Endothelial cell of umbilical vein (primary cell): Measurements from ENCODE around the gene ACSF3. TPM values are rescaled to one million over a fixed set of nuclear protein-coding genes. Genes with fewer than 3 reads are reported as not detected.

Source experiments
- BruUV-seq: library from RNA; stranded (reverse); fragments of 400-500 nt; replicated peaks from 2 replicates; lab custom pipeline; 2021; lab: Mats Ljungman, UMichigan
- CTCF ChIA-PET: fragments of 300-600, 350-600 bp; sonication (Branson Sonifier 250); formaldehyde crosslinking; loops from one replicate; lab custom pipeline; 2021; ENCODE audit warnings: antibody characterized with exemption, inconsistent platforms; lab: Charles Lee
- POLR2A ChIA-PET: fragments of 300-600, 350-600 bp; sonication (Branson Sonifier 250); formaldehyde crosslinking; loops from one replicate; lab custom pipeline; 2021; ENCODE audit warnings: antibody characterized with exemption, inconsistent platforms; lab: Charles Lee
- DNase-seq: peaks from one replicate; pipeline ENCODE4 v3.0.0-alpha.2; 2011; ENCODE audit warnings: low read depth, low spot score
- FAIRE-seq: peaks from 2 replicates; lab custom pipeline; 2011; peaks lifted over from hg19 to GRCh38; lab: Jason Lieb, UNC
- H2AFZ ChIP-seq: 2 replicates; pipeline ENCODE4 v1.6.0; 2012; ENCODE audit warnings: low read depth, low read length, control low read depth, inconsistent platforms
- H3K27ac ChIP-seq: 2 replicates; pipeline ENCODE4 v1.5.1; 2011; ENCODE audit warnings: low read depth, mild to moderate bottlenecking, control low read depth, low read length, moderate library complexity; ENCODE audit not compliant: insufficient read depth
- H3K27me3 ChIP-seq, 2 experiments: 2 replicates each; pipeline versions ENCODE4 v1.6.0 to v1.6.1; 2011; ENCODE audit warnings: low read length in 2 of 2, mixed read lengths in 1 of 2; ENCODE audit not compliant: control insufficient read depth in 2 of 2, insufficient read depth in 2 of 2
- H3K36me3 ChIP-seq, 2 experiments: 2 replicates in 1 of 2; 3 replicates in 1 of 2; pipeline ENCODE4 v1.5.1; 2011; ENCODE audit warnings: low read length in 2 of 2, mild to moderate bottlenecking in 1 of 2, moderate library complexity in 1 of 2; ENCODE audit not compliant: control insufficient read depth in 2 of 2, insufficient read depth in 2 of 2; ENCODE audit errors: extremely low read depth in 1 of 2
- H3K4me1 ChIP-seq: 3 replicates; pipeline ENCODE4 v1.5.1; 2011; ENCODE audit warnings: mild to moderate bottlenecking, low read length; ENCODE audit not compliant: control insufficient read depth, insufficient read depth; ENCODE audit errors: extremely low read depth
- H3K4me2 ChIP-seq: 2 replicates; pipeline ENCODE4 v1.6.1; 2011; ENCODE audit warnings: low read length, control low read depth, mixed read lengths; ENCODE audit not compliant: insufficient read depth
- H3K4me3 ChIP-seq, 3 experiments: fragments of 200-600 bp in 1 of 3; sonication (generic), shearing (Covaris generic) in 1 of 3; replicated peaks in 1 of 3; 2 replicates each; pipeline ENCODE4 v1.5.1; 2011 to 2016; ENCODE audit warnings: control low read depth in 3 of 3, low read length in 3 of 3, mild to moderate bottlenecking in 2 of 3, inconsistent platforms in 1 of 3, low read depth in 1 of 3, moderate library complexity in 1 of 3; ENCODE audit not compliant: insufficient read depth in 1 of 3
- H3K79me2 ChIP-seq: 2 replicates; pipeline ENCODE4 v1.6.0; 2012; ENCODE audit warnings: low read length, inconsistent platforms; ENCODE audit not compliant: control insufficient read depth, insufficient read depth
- H3K9ac ChIP-seq: replicated peaks from 2 replicates; pipeline ENCODE3; 2011; ENCODE audit warnings: low read length, control low read depth; ENCODE audit not compliant: insufficient read depth; ENCODE audit errors: extremely low read depth
- H3K9me1 ChIP-seq: replicated peaks from 3 replicates; pipeline ENCODE4 v1.6.0; 2011; ENCODE audit warnings: mild to moderate bottlenecking, low read length; ENCODE audit not compliant: control insufficient read depth, insufficient read depth; ENCODE audit errors: extremely low read depth
- H3K9me3 ChIP-seq: replicated peaks from 2 replicates; pipeline ENCODE4 v1.5.1; 2012; ENCODE audit warnings: low read length, inconsistent platforms; ENCODE audit not compliant: control insufficient read depth, insufficient read depth
- H4K20me1 ChIP-seq: replicated peaks from 2 replicates; pipeline ENCODE3; 2011; ENCODE audit warnings: mild to moderate bottlenecking, low read length; ENCODE audit not compliant: control insufficient read depth, insufficient read depth; ENCODE audit errors: extremely low read depth
- CTCF ChIP-seq, 2 donors: IDR thresholded peaks; 1 replicate in 1 of 2; 2 replicates in 1 of 2; pipeline ENCODE4 v1.5.1; 2011; ENCODE audit warnings: low read length in 2 of 2, mild to moderate bottlenecking in 2 of 2, moderate library complexity in 2 of 2, control low read depth in 1 of 2, inconsistent platforms in 1 of 2, low read depth in 1 of 2; ENCODE audit not compliant: insufficient read depth in 1 of 2; ENCODE audit errors: extremely low read depth in 1 of 2
- EZH2 ChIP-seq: IDR thresholded peaks from 2 replicates; pipeline ENCODE4 v1.6.1; 2012; ENCODE audit warnings: borderline replicate concordance, low read depth, mild to moderate bottlenecking, moderate library complexity, low read length, inconsistent platforms; ENCODE audit not compliant: severe bottlenecking
- FOS ChIP-seq: IDR thresholded peaks from 2 replicates; pipeline ENCODE4 v1.6.1; 2011; ENCODE audit warnings: mild to moderate bottlenecking, low read length, moderate library complexity, borderline replicate concordance; ENCODE audit not compliant: insufficient read depth
- GATA2 ChIP-seq: IDR thresholded peaks from 2 replicates; pipeline ENCODE4 v1.7.0; 2011; ENCODE audit warnings: low read depth, mild to moderate bottlenecking, moderate library complexity, mixed read lengths, low read length; ENCODE audit not compliant: insufficient read length, insufficient read depth
- JUN ChIP-seq: IDR thresholded peaks from 2 replicates; pipeline ENCODE4 v1.6.1; 2011; ENCODE audit warnings: borderline replicate concordance, low read depth; ENCODE audit not compliant: insufficient read length, insufficient read depth
- MAX ChIP-seq: IDR thresholded peaks from 2 replicates; pipeline ENCODE4 v1.6.1; 2011; ENCODE audit not compliant: insufficient read depth, insufficient read length
- MYC ChIP-seq: IDR thresholded peaks from one replicate; pipeline ENCODE4 v1.6.1; 2011; ENCODE audit warnings: mild to moderate bottlenecking, low read depth, low read length
- POLR2A ChIP-seq: IDR thresholded peaks from 2 replicates; pipeline ENCODE4 v1.6.1; 2012; ENCODE audit warnings: low read depth, mild to moderate bottlenecking, control low read depth, low read length
- POLR2AphosphoS5 ChIP-seq: IDR thresholded peaks from 2 replicates; pipeline ENCODE4 v1.6.1; 2012; ENCODE audit warnings: low read depth, mild to moderate bottlenecking, control low read depth, low read length, moderate library complexity; ENCODE audit not compliant: insufficient read depth
- dilution Hi-C: fragments of 300-500 bp; cut with MboI; formaldehyde crosslinking; loops from one replicate; pipeline ENCODE4 v1.15.0; 2019; ENCODE audit warnings: low sequenced_read_pairs; ENCODE audit not compliant: extremely low pct_ligation_motif_present
- intact Hi-C: fragments of 100-400 bp; cut with micrococcal nuclease; formaldehyde crosslinking; loops from one replicate; pipeline ENCODE4 v1.10.0; 2022
- polyA plus RNA-seq, 4 experiments: library from polyadenylated mRNA; depleted of rRNA in 3 of 4; stranded (reverse) in 3 of 4; unstranded in 1 of 4; fragments of >200 nt; gene quantifications; 2 replicates each; pipeline versions ENCODE4 v1.2.1 to v1.2.3, GENCODE V29; 2011 to 2012; ENCODE audit warnings: missing spikeins in 1 of 4
- total RNA-seq: library from RNA; stranded (reverse); gene quantifications from 2 replicates; pipeline ENCODE4 v1.2.3, GENCODE V29; 2021

Gene ACSF3
- total and polyA plus RNA-seq, 2 donors (not counting 3 experiments of a cell fraction or from before 2014, with no cell fraction given), result 18.6 to 33.2 TPM

DNA sequence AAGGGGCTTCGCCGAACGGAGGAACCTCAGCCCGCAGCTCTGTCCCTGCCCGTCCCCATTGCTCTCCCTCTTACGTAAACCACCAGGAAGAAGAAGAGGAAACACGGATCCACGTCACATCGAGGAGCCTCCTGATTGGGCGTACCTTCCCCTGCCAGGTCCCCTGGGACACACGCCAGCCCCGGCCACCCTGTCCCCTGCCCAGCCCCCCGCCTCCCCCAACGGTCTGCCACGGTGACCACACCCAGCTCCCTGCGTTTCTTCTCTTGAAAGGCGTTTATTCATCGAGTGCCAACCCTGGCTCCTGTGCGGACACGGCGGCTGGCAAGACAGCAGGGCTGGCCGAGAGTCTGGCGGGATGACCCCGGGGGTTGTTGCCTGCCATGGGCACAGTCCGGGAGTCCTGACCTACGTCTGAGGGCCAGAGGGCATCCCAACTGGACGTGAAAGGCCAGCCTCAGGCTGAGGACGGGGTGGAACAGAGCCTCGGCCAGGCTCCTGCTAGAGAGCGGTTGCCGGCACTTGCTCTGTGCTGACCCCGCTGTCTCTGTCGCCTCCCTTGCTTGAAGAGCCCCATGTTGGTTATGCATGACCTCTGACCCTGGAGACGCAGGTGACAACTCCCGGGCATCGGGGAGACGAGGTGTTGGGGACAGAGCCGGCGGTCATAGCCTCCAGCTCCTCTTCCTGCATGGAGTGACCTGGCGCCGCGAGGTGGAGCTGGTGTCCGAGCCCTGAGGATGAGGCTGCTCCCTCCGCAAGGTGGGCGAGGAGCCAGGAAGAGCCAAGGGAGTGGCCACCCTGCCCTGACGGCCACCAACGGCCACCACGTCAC, 40.5 kb upstream of the ACSF3 start:
- Histone ChIP-seq H3K79me2 (no peaks in the 10 kb centered on the region), H3K27ac (no peak overlapping the region), H3K36me3 (no peaks in the 10 kb centered on the region), H3K9ac (no peak overlapping the region), H2AFZ (no peak overlapping the region), H3K4me3 (no peak overlapping the region), H4K20me1 (no peaks in the 10 kb centered on the region), H3K9me3 (no peaks in the 10 kb centered on the region), H3K9me1 (no peaks in the 10 kb centered on the region), H3K4me1 (no peaks in the 10 kb centered on the region), H3K27me3 (no peaks in the 10 kb centered on the region), H3K4me2 (no peak overlapping the region)
- intact Hi-C loops (no loop called here), dilution Hi-C loops (no loop called here)
- FAIRE-seq (no peak), DNase-seq (no peak)
- BruUV-seq, result no TSS peak
- TF ChIP-seq MAX (no peak), FOS (no peak), MYC (no peak), POLR2AphosphoS5 (no peak), EZH2 (no peak), CTCF (IDR thresholded peaks at IDR 0.05; ENCODE audit: extremely low read depth in 1 of 2, insufficient read depth in 1 of 2, low read depth in 1 of 2, low read length in 2 of 2) (no peak), GATA2 (no peak), POLR2A (no peak), JUN (no peak)
- POLR2A ChIA-PET, result no interaction called here
- CTCF ChIA-PET, result no interaction called here
